NCI-H187 (cell line): ENCODE measurements around the gene CDK19.
"Not testable (repeated sequence)": the region's sequence is repeated elsewhere in the genome, so short reads cannot be mapped to it uniquely, and the experiment has no call there.

ENCODE experiments used
- DNase-seq, 2 experiments: peaks; one replicate each; lab custom pipeline; 2025; lab: John Stamatoyannopoulos, UW

Gene CDK19

GRCh38 chr6:110581679-110582078 is 233.6 kb downstream of the CDK19 start:
- DNase-seq = no peak

GRCh38 chr6:110577596-110578167 is 237.6 kb downstream of the CDK19 start:
- not testable (repeated sequence) for DNase-seq

GRCh38 chr6:110575925-110576463 is 239.3 kb downstream of the CDK19 start:
- DNase-seq = no peak

GRCh38 chr6:110574817-110575216 is 240.5 kb downstream of the CDK19 start:
- DNase-seq = no peak

GRCh38 chr6:110573537-110573936 is 241.7 kb downstream of the CDK19 start:
- no peak for DNase-seq

GRCh38 chr6:110573136-110573535 is 242.1 kb downstream of the CDK19 start:
- no peak for DNase-seq

- DNase-seq = no peak
These were observed 247.1 kb downstream of the CDK19 start for GRCh38 chr6:110567957-110568696.

GRCh38 chr6:110566346-110567125 is 248.7 kb downstream of the CDK19 start:
- DNase-seq = no peak

- DNase-seq = no peak
These were observed 250.4 kb downstream of the CDK19 start for GRCh38 chr6:110564703-110565421.

- DNase-seq = peak; percentile 67
These were observed 251.6 kb downstream of the CDK19 start for GRCh38 chr6:110563711-110564110.

- no peak for DNase-seq
These were observed 252.9 kb downstream of the CDK19 start for GRCh38 chr6:110562316-110562915.

GRCh38 chr6:110561696-110562095 is 253.6 kb downstream of the CDK19 start:
- no peak for DNase-seq

GRCh38 chr6:110561008-110561396 is 254.3 kb downstream of the CDK19 start:
- no peak for DNase-seq

- DNase-seq = no peak
These were observed 254.8 kb downstream of the CDK19 start for GRCh38 chr6:110560239-110561007.
